ENCODE results near the gene RBBP8.

Gene RBBP8

GRCh38 chr18:23066504-23067039, 133.4 kb downstream of the RBBP8 start:
- DNase-seq (ENCODE audit: low spot score), result no peak
- POLR2A ChIA-PET (ENCODE audit: low non-redundant PET), result no interaction called here
- no peak for TF ChIP-seq CTCF (conservative IDR thresholded peaks at IDR 0.05; ENCODE audit: low read depth)
- no peak overlapping the region for H3K27ac ChIP-seq
- CTCF ChIA-PET, result no interaction called here

- ChIA-PET POLR2A (ENCODE audit: low non-redundant PET) (no interaction called here), CTCF (no interaction called here)
- no peak for TF ChIP-seq CTCF (conservative IDR thresholded peaks at IDR 0.05; ENCODE audit: low read depth)
- H3K27ac ChIP-seq, result no peak overlapping the region
- no peak for DNase-seq (ENCODE audit: low spot score)
Observed at GRCh38 chr18:23067236-23067635, 134.1 kb downstream of the RBBP8 start.

GRCh38 chr18:23068011-23068410, 134.9 kb downstream of the RBBP8 start:
- ChIA-PET CTCF (no interaction called here), POLR2A (ENCODE audit: low non-redundant PET) (no interaction called here)
- H3K27ac ChIP-seq, result no peak overlapping the region
- no peak for TF ChIP-seq CTCF (conservative IDR thresholded peaks at IDR 0.05; ENCODE audit: low read depth)
- no peak for DNase-seq (ENCODE audit: low spot score)

- CTCF ChIA-PET, result no interaction called here
- DNase-seq (ENCODE audit: low spot score), result no peak
- TF ChIP-seq CTCF (conservative IDR thresholded peaks at IDR 0.05; ENCODE audit: low read depth), result no peak
- POLR2A ChIA-PET (ENCODE audit: low non-redundant PET), result no interaction called here
- no peak overlapping the region for H3K27ac ChIP-seq
Observed at GRCh38 chr18:23068570-23069310, 135.6 kb downstream of the RBBP8 start.

- POLR2A ChIA-PET (ENCODE audit: low non-redundant PET), result no interaction called here
- no peak for TF ChIP-seq CTCF (conservative IDR thresholded peaks at IDR 0.05; ENCODE audit: low read depth)
- DNase-seq (ENCODE audit: low spot score), result no peak
- no peak overlapping the region for H3K27ac ChIP-seq
- CTCF ChIA-PET, result no interaction called here
Observed at GRCh38 chr18:23069481-23069880, 136.4 kb downstream of the RBBP8 start.

GRCh38 chr18:23069898-23070297, 136.8 kb downstream of the RBBP8 start:
- no peak for TF ChIP-seq CTCF (conservative IDR thresholded peaks at IDR 0.05; ENCODE audit: low read depth)
- CTCF ChIA-PET, result no interaction called here
- POLR2A ChIA-PET (ENCODE audit: low non-redundant PET), result no interaction called here
- no peak overlapping the region for H3K27ac ChIP-seq
- DNase-seq (ENCODE audit: low spot score), result no peak

Data from RWPE1 (cell line).